PFSK-1 (cell line): ENCODE data around the gene MEMO1.

Experiments used
- FOXP2 ChIP-seq: optimal IDR thresholded peaks from 2 replicates; pipeline ENCODE3; 2011; ENCODE audit warnings: borderline replicate concordance, control low read depth, inconsistent platforms; ENCODE audit not compliant: insufficient read depth; ENCODE audit errors: extremely low read length, extremely low read depth
- POLR2AphosphoS5 ChIP-seq: IDR thresholded peaks from 2 replicates; pipeline ENCODE4 v1.6.1; 2012; ENCODE audit warnings: low read depth, mild to moderate bottlenecking, control low read depth, low read length, moderate library complexity
- SIN3A ChIP-seq: IDR thresholded peaks from 2 replicates; pipeline ENCODE4 v1.6.1; 2012; ENCODE audit warnings: mild to moderate bottlenecking, low read length, moderate library complexity, borderline replicate concordance; ENCODE audit not compliant: insufficient read depth
- TAF1 ChIP-seq: IDR thresholded peaks from 2 replicates; pipeline ENCODE4 v1.6.1; 2012; ENCODE audit warnings: low read length, control low read depth, borderline replicate concordance; ENCODE audit not compliant: insufficient read depth
- TF ChIP-seq, protein P1 (sequence below), 2 experiments: IDR thresholded peaks; 2 replicates each; pipeline versions ENCODE4 v1.6.1 to v1.8.0; 2011 to 2012; ENCODE audit warnings: low read depth in 2 of 2, low read length in 2 of 2, control low read depth in 1 of 2, inconsistent platforms in 1 of 2, mild to moderate bottlenecking in 1 of 2, moderate library complexity in 1 of 2; ENCODE audit not compliant: insufficient read depth in 1 of 2

MEMO1 gene

DNA sequence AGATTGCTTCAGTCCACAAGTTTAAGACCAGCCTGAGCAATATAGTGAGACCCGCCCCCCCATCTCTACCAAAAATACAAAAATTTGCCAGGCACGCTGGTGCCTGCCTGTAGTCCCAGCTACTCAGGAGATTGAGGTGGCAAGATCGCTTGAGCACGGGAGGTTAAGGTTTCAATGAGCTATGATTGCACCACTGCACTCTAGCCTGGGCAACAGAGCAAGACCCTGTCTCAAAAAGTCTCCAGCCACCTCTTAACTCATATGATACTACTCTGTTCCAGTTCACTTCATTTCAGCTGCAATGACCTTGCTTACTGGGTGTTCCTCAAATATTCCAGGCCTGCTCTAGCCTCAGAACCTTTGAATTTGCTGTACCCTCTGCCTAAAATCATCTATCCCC lies 11.4 kb downstream of the MEMO1 start:
- no peak for TF ChIP-seq SIN3A
- TF ChIP-seq POLR2AphosphoS5, result no peak
- no peak for TF ChIP-seq TAF1

GRCh38 chr2:31998731-31999383 lies 12.0 kb downstream of the MEMO1 start:
- TF ChIP-seq, protein P1, sequence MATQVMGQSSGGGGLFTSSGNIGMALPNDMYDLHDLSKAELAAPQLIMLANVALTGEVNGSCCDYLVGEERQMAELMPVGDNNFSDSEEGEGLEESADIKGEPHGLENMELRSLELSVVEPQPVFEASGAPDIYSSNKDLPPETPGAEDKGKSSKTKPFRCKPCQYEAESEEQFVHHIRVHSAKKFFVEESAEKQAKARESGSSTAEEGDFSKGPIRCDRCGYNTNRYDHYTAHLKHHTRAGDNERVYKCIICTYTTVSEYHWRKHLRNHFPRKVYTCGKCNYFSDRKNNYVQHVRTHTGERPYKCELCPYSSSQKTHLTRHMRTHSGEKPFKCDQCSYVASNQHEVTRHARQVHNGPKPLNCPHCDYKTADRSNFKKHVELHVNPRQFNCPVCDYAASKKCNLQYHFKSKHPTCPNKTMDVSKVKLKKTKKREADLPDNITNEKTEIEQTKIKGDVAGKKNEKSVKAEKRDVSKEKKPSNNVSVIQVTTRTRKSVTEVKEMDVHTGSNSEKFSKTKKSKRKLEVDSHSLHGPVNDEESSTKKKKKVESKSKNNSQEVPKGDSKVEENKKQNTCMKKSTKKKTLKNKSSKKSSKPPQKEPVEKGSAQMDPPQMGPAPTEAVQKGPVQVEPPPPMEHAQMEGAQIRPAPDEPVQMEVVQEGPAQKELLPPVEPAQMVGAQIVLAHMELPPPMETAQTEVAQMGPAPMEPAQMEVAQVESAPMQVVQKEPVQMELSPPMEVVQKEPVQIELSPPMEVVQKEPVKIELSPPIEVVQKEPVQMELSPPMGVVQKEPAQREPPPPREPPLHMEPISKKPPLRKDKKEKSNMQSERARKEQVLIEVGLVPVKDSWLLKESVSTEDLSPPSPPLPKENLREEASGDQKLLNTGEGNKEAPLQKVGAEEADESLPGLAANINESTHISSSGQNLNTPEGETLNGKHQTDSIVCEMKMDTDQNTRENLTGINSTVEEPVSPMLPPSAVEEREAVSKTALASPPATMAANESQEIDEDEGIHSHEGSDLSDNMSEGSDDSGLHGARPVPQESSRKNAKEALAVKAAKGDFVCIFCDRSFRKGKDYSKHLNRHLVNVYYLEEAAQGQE (IDR thresholded peaks at IDR 0.05; ENCODE audit: insufficient read depth in 1 of 2, low read depth in 2 of 2, low read length in 2 of 2), result no peak
- TF ChIP-seq POLR2AphosphoS5 (no peak), SIN3A (no peak), FOXP2 (no peak), TAF1 (no peak)

- TF ChIP-seq, protein P1 (IDR thresholded peaks at IDR 0.05; ENCODE audit: insufficient read depth in 1 of 2, low read depth in 2 of 2, low read length in 2 of 2), result no peak
- TF ChIP-seq POLR2AphosphoS5 (no peak), FOXP2 (no peak), TAF1 (no peak), SIN3A (no peak)
Measured at GRCh38 chr2:31997653-31998052, 13.2 kb downstream of the MEMO1 start.

DNA sequence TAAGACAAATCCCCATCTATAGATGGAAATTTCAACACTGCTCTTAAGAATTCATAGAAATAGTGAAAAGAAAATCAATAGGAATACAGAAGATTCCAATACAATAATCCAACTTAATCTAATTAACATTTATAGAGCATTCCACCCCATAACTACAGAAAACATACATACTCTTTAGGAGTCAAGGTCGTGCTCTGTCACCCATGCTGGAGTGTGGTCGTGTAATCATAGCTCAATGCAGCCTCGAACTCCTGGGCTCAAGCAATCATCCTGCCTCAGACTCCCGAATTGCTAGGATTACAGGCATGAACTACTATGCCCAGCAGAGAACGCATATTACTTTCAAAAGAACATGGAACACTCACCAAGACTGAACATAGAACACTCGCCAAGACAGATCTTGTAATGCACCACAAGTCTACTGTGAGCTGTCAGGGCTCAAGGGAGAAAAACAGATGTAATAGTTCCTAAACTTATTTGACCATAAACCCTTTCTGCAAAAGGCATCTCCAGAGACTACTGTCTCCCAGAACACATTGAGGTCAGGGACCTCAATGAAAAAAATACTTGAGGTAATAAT lies 14.1 kb downstream of the MEMO1 start:
- no peak for TF ChIP-seq POLR2AphosphoS5
- TF ChIP-seq FOXP2, result no peak
- TF ChIP-seq, protein P1 (IDR thresholded peaks at IDR 0.05; ENCODE audit: insufficient read depth in 1 of 2, low read depth in 2 of 2, low read length in 2 of 2), result no peak
- TF ChIP-seq SIN3A, result no peak
- no peak for TF ChIP-seq TAF1

GRCh38 chr2:31992934-31993333 lies 17.9 kb downstream of the MEMO1 start:
- TF ChIP-seq FOXP2 (no peak), SIN3A (no peak), TAF1 (no peak), POLR2AphosphoS5 (no peak)
- TF ChIP-seq, protein P1 (IDR thresholded peaks at IDR 0.05; ENCODE audit: insufficient read depth in 1 of 2, low read depth in 2 of 2, low read length in 2 of 2), result no peak
